HG02642 (cell line): ENCODE results near the gene PAX5.

Experiments
- ATAC-seq: cut with Tn5 transposase; IDR thresholded peaks from one replicate; pipeline ENCODE4 v1.9.1; 2021; ENCODE audit warnings: mild to moderate bottlenecking; ENCODE audit not compliant: unreplicated experiment, poor library complexity

PAX5 gene

DNA sequence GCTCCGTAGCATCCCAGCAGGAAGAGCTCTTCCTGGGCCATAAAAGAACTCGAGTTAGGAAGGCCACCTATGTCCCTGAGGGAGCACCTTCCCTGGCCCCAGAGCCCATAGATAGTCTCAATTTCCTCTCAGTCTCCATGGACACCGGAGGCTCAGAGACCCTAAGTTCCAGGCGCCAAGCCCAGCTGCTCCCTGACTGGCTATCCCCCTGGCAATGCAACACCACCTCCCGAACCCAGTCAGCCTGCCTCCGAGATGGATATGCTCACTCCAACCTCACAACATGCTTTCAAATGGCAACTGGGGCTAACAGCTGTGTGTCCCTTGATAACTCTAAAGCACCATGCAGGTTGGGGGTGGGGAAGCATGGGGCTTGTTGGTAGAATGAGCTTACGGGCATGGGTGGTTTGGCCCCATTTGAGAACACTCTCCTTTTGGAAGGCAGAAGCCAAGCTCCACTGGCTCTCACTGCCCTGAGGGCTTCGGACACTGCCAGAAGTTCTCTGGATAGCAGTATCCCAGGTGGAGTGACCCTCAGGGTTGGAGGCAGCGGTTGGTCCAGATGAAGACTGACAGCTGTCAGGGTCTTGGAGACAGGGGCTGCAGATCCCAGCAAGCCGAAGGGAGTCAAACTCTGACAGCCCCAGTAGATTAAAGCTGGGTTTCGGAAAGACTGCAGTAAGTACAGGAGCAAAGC lies 165.3 kb downstream of the PAX5 start:
- ATAC-seq, result no peak

DNA sequence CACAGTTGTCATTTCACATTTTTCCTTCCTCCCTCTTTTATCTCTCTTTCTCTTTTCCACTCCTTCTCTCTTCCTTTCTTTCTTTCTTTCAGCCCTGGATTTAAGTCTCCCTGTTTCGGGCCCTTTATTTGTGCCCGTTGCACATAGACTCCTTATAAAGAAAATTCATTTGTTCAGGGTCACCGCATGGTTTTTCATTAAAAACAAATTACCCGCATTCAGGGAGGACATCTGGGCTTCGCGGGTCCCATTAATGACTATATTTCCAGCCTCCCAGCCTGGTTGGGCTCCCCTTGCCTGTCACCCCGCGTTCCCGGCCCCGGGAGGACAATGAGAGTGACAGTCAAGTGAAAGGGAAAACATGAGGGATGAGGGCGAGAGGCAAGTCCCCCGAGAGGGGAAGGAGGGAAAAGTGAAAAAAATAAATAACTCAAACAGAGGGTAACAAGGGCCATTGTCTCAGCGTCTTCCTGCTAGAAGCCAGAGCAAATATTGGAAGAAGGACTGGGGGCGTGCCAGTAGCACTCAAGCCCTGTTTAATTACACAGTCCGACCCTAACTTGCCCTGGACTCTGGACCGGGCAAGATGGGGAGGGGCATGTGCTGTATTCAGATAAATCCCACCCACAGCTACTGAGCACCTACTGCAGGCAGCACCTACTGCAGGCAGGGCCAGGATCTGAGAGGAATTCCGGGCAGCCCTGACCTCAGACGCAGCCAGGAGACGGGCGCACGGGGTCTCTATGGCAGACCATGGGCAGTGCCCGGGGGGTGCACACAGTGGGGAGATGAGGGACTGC lies 166.2 kb downstream of the PAX5 start:
- no peak for ATAC-seq

DNA sequence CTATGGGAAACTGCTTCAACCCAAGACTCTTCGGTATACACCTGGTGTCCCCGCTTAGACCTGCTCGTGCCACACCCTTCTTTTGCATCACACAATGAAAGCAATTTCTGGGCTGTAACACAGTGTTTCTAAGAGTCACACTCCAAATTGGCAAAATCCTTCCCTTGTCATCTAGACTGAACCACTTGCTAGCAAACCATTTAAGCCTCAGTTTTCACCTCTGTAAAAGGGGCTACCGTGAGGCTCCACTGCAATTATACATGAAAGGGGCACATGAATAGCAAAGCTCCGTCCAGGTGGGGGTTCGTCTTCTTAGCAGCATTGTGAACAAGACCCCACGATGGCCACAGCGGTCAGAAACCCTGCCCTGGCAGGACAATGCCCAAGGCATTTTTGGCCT lies 166.8 kb downstream of the PAX5 start:
- no peak for ATAC-seq

DNA sequence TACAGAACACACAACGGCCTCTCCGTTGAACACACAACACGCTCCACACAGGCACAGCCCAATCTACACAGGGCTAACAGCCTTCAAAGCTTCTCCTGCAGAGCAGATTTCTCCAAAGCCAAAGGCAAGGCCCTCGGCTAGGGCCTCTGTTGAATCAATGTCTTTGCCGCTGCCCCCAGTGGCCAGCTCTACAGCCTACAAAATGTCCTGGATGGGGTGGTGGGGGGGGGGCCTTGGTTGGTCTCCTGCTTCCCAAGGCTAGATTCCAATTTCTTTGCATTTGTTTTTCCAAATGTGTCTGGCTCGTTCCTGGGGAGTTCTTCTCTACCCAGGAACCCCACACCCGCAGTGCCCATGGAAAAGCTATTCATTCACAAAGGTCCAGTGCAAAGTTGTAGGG lies 167.2 kb downstream of the PAX5 start:
- ATAC-seq, result no peak

DNA sequence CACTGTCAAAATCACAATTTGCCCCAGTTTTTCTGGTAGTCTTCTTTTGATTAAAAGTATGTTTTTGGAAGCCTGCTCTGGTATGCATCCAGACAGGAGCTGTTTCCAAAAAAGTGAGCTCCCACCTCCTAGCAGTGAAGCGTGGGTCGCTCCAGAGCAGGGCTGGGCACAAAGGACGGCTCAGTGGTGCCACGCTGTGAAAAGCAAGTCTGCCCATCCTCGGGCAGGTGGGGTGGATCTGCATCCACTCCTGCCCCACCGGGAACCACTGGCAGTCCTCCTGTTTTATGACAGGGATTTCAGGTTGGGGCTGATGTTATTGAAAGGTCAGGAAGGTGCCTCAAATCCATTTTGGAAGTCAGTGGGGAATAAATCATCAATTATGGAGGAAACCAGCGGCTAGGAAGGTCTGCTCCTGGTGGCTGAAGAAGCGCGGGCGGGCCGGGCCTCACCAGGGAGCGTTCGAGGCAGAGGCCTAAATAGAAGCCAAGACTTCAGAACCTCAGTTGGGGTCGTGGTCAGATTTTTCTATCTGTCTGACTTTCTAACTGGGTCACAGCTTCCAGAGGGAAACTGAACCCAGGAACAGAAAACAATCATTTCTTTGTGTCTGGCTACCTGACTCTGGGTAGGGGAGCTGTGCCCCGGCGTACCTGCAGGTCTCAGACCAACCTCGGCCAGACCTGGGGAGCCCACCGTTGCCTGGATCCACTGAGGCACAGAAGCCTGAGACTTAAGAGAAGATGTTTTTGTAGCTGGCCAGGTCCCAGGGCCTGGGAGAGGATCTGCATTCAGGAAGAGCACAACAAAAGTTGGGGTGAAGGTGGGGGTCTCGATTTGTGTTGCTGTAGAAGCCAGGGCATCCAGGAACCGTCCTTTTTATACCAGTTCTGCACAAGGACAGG lies 168.1 kb downstream of the PAX5 start:
- no peak for ATAC-seq

DNA sequence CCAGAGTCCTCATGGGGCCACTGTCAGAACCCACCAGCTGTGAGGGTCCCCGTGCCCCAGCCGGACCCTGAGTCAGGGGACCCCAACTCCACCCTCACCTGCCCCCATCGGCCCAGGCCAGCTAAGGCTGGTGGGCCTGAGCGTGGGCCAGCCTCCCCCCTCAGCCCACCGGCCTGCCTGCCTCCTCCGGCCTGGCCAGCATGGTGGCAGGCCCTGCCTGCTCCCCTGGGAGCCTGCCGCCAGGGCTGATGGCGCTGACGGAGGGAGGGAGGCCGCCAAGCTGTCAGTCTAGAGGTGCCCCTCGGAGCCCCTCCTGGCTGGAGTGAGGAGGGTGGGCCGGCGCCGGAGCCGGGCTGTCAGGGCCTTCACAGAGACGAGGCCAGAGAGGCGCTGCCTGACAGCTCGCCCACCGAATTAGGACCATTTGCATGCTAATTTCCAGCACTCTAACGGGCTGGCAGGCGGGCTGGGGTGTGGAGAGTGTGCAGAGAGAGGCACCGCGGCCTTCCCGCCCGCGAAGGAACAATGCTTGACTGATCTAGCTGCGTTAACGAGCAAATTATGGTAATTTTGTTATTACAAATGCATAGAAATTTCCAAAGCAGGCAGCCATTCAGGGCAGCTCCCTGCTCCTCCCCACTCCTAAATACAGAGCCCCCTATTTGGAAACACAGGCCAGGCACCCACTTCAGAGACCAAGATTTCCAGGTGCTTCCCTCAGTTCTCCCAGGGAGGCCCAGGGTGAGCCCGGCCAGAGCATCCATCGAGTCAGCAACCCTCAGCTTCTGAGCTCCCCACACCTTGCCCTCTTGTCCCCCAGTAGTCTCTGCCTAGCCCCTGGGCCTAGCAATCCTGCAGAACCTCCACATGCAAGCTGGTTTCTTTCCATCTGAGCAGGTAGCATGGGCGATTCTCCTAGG lies 169.3 kb downstream of the PAX5 start:
- ATAC-seq, result no peak

DNA sequence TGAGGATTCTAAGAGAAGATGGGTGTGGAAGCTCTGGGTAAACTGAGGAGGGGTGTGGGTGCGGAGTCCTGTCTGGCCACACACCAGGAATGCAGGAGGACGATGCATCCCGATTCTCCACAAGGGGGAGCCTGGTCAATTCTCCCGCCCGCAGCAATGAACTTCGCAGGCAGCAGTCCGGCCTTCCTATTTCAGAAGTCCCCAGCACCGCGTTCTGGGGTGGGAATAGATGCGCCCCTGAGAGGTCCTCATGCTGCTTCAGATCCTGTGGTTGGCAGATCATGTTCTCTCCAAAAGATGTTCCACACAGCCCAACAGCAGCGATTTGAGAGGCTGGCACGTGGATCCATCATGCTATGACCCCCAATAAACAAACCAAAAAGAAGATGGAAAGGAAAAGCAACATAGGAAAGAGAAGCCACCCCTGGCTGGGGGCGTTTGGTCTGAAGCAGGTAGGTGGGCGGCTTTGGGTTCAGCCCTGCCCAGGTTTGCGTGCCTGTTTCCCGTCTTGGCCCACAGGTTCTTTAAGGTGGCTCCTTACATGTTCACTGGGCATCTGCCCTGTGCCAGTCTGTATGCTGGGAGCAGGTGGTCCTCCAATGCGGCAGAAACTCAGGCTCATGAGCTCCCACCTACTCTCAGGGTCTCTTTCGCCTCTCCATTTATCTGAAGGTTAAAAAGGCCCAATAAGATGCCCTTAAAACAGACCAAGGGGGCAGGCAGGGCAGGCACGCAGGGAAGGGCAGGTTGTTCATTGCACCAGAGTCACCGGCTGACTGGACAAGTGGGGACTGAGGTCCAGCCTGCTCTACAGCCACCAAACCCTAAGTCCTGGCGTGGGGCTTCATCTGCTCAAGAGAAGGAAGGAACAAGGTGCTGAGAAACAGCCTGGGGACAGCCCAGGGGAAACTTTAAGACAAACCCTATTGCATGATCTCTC lies 171.6 kb downstream of the PAX5 start:
- no peak for ATAC-seq

DNA sequence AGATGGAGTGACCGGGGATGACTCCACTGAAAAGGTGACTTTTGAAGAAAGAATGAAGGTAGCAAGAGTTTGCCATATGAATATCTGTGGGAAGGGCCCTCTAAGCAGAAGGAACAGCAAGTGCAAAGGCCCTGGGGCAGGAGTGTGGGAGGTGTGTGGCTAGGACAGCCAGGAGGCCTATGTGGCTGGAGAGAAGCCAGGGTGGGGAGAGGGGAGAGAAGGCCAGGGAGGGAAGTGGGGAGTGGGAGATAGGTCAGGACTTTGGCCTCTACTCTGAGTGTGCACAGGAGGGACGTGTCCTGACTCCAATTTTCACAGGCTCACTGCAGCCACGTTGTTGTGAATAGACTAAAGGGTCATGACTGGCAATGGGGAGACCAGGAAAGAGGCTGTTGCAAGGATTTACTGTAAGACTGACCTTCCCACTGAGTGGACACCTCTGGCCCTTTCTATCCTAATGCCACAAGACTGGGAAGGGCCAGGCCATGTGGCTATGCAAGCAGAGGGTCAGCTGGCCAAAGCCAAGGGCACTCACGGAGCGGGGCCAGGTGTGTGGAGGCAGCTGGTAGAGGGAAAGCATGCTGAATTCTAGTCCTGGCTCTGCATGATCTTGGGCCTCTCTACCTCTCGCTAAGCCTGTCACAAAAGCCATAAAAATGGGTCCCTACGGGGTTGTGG lies 172.4 kb downstream of the PAX5 start:
- ATAC-seq, result no peak

DNA sequence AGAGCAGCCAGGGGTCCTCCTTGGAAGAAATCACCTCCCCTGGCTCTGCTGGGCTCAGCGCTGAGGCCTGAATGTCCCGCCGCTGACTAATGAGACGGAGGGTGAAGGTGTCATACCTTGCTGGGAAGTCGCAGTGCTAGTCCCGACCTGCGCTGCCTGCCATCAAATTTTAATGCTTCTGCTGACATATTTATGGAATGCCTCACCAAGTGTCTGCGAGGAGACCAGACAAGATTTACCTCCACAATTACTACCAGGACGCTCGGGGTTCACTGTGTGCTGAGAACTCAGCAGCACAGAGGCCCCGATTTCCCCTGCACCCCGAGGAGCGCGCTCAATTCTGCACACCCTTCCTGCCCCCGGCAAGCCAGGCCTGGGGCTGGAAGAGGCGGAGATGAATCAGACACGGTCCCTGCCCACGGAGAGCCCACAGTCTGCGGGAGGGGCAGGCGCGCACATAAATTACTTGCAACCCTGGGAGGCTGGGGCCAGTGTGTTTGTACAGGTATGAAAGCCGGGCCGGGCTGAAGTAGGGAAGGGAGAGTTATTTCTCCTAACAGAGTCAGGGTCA lies 175.2 kb downstream of the PAX5 start:
- no peak for ATAC-seq

DNA sequence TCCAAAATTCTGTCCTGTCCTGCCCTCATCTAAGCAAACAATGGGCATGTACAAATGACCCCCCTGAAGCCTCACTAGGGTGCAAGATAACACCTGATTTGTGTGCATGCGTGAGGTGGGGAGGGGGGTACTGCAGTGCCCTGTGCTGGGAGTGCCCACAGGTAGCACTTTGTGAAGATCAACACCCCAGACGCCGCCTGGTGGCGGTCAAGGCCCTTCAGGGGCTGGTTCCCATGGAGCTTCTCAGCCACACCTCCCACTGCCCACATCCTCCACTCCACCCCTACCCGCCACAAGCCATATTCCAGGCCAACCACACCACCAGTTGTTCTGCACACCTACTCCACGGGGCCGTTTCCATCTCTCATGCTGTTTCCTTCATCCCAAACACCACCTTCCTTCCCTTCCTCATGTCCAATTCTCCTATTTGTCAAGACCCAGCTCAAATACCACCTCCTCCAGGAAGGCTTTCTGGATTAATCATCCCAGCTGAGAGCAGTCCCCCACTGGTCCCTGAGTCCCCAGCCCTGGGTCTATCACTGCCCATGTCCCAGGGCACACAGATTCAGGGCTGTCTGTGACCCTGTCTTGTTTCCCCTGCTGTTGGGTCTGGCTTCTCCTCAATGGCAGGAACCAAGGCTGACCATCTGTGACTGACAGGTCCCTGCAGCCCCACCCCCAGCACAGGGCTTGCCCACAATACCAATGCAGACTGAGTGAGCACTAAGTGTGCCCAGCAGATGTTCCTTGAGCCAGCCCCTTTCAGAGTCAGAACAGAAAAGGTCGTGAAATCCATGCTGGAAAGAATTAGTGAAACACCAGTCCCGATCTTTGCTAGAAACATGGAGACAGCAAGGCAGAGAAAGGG lies 178.4 kb downstream of the PAX5 start:
- no peak for ATAC-seq

DNA sequence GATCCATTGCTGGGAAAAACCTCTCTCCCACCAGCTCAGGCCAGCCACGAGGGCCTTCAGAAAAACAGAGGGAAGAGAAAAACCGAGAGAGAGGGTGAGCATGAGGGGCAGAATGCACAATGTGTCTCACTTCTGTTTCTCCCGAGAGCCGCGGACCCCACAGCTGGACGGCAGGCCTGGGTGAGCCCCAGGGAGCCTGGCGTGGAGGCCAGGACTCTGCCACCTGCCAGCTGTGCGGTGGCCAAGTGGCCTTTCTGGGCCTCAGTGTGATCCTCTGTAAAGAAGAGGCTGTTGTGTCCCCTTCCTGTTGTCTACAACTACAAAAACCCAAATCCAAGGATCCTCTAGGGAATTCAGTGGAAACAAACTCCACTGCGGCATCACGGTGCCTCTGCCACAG lies 179.3 kb downstream of the PAX5 start:
- no peak for ATAC-seq

DNA sequence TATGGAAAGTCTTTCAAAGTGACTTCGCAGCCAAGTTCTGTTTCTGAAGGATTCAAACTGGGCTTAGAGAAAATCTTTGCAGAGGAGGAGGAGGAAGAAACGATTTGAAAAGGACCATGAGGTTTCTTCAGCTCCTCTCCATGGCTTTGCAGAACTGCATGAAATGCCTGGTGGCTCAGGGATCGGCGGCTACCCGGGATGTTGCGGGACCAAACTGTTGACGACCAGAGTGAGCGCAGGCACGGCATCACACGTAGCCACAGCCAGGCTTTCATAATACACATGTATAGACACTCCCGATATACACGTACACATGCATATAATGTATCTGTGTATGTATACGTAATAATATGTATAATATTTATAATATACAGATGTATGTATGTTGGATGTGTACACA lies 180.0 kb downstream of the PAX5 start:
- ATAC-seq, result no peak

DNA sequence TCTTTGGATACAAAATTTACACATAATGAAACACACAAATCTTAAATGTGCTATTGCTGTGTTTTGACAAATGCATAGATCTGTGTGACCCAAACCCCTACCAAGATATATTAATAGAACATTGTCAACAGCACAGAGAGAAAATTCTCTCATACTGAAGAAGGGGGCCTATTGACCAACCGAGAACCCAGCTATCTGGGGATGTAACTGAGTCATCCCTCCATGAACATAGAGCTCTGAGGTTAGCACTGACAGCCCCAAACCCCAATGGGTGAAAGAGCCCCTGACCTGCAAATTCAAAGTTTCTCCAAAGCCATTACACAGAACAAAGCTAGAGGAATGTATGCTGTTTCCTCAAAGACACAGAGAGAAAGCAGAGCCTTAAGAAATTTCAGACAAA lies 180.8 kb downstream of the PAX5 start:
- no peak for ATAC-seq

DNA sequence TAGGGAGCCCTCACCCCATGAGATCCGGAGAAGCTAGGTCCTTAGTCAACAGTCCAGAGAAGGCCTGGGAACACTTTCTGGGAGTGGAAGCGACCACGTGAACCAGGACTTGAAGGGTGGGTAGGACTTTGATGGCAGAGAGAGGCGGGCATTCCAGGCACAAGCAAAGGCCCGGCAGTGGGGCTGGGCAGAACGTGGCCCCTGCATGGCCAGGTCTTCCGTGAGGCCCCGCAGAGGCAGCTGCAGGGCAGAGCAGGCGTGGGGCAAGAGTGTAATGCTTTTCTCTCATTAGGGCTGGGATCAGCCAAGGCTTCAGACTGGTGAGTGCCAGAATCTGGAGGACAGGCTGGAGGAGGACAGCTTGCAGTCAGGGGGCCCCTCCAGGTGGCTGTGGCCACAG lies 184.1 kb downstream of the PAX5 start:
- ATAC-seq, result no peak

DNA sequence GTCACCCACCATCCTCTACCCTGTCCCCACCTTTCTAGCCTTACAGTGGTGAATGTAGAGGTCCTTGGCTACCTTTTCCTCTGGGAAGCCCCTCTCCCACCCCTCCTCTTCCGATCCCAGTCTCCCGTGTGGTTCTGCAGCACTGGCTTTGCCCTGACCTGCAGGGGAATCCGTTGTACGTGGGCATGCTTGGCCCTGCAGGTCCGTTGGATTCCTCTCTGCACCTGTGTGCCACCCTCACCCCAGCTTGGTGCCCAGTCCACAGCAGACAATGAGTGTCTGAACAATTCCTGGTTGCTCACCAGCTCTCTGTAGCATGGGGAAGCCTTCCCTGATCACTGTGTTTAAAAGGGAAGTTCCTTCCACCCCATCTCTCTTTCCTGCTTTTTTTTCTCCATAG lies 185.1 kb downstream of the PAX5 start:
- no peak for ATAC-seq

DNA sequence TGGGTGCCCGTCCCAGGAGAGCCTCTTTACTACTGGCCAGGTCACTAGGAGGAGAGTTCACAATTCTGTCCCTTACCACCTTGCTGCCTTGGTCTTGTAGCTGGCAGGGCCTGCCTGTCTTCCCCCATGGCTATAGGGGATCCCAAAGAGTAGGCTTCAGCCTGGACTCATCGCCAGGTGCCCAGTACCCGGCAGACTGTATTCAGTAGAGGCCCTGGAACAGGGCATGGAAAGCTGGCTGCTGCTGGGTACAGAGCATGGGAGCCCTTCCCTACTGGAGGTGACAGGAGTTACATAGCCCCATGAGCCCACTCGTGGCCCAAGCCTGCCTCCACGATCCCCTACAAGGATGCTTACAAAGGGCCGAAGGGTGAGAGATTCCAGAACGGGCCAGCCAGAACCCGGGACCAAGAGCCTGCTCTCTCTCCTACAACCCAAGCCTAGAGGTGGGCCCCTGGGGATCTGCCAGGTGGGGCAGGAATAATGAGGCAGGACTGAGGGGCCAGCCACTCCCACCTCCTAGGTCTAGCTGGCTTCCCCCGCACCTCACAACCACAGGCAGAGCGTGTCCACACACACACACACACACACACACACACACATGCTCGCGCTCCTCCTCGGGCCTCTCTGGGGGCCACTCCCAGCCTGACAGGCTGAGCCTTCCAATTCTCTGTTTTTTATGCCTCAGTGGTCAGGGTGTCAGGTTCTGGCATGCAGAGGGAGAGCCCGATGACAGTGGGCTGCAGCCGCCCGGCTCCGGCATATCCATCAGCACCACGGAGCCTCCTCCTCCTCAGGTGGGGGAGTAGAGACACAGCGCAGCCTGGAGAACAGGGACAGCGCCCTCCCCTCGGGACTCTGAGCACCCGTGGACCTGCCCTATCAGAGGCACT lies 186.0 kb downstream of the PAX5 start:
- ATAC-seq, result no peak
